Measurements from ENCODE around the gene CORO7. TPM values are rescaled to one million over a fixed set of nuclear protein-coding genes. Genes with fewer than 3 reads are reported as not detected.
"Not testable (repeated sequence)": the region's sequence is repeated elsewhere in the genome, so short reads cannot be mapped to it uniquely, and the experiment has no call there.

Gene CORO7
- total RNA-seq, 2 experiments from 2014 or later: 142 to 246 TPM

- Mint-ChIP-seq H3K27ac (no peak overlapping the region), H3K4me3 (no peak overlapping the region), H3K36me3 (peaks cover 11% of the 10 kb centered on the region), H3K27me3 (no peaks in the 10 kb centered on the region), H3K9me3 (ENCODE audit: low read depth) (no peaks in the 10 kb centered on the region), H3K4me1 (peaks cover 21% of the 10 kb centered on the region)
- ATAC-seq (no peak), DNase-seq (no peak)
- CTCF ChIA-PET: interaction anchor here (1.1 kb wide), 1 partner anchor 17 kb away, joined by 3 read pairs; no protein-coding TSS in a partner anchor
Observed at GRCh38 chr16:4352843-4353242, 63.6 kb downstream of the CORO7 start.

- ATAC-seq (no peak), DNase-seq (no peak)
- H3K36me3 Mint-ChIP-seq: peaks cover 9% of the 10 kb centered on the region
- H3K27me3 Mint-ChIP-seq: no peaks in the 10 kb centered on the region
- H3K4me1 Mint-ChIP-seq: peaks cover 23% of the 10 kb centered on the region
- H3K4me3 Mint-ChIP-seq: peak overlapping the region; percentile 84
- H3K27ac Mint-ChIP-seq: no peak overlapping the region
- no peaks in the 10 kb centered on the region for H3K9me3 Mint-ChIP-seq (ENCODE audit: low read depth)
- CTCF ChIA-PET: interaction anchor here (0.6 to 3.5 kb wide), 8 partner anchors 10 to 272 kb away, joined by 3 to 21 read pairs (median 3); partner anchors contain the start of gene TFAP4
Observed at GRCh38 chr16:4351880-4352279, 64.5 kb downstream of the CORO7 start.

DNA sequence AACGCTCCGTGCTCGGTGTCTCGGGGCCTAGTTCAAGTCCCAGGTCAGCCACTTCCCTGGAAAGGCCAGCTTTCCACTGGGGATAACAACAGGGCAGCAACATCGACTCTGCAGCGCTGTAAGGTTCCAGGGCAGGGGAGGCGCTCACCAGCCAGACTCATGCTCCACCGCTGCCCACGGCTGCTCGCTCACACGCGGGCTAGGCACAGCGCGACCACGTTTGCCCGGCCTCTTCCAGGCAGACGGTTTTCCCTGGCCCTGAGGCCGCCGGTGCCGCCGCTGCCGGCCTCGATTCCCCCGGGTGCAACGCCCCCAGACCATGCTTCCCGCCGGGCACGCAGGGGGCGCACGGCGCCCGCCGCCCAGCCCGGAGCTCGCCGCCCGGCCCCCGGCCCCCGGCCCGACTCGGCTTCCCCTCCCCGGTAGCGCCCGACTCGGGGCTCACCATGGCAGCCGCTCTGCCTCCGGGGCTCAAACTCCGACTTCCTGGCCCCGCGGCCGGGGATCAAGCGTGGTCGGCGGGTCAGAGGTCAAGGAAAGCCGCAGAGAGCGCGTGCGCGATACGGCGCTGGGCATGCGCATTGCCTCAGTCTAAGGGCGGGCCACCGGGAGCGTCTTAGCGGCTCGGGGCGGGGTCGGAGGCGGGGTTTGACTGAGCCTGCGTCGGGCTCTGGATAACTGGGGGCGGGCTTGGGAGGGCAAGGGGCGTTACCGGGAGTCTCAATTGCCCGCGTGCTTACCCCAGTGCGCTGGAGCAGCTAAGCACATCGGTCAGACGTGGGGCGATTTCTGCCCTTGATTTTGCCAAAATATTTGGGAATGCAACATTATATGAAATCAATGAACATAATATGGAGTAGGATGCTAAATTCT lies 65.4 kb downstream of the CORO7 start, which contains the start of gene PAM16:
TSS of gene PAM16 (minus strand) at position 535 of the 873 bp plus-strand sequence. CDS start at position 448, 87 bp downstream.
- DNase-seq: peak; percentile 98
- H3K4me3 Mint-ChIP-seq: peak within 1 kb of the TSS; percentile 84
- peaks cover 23% of the 10 kb centered on the region for H3K4me1 Mint-ChIP-seq
- no peaks in the 10 kb centered on the region for H3K9me3 Mint-ChIP-seq (ENCODE audit: low read depth)
- peaks cover 9% of the 10 kb centered on the region for H3K36me3 Mint-ChIP-seq
- peak within 1 kb of the TSS; percentile 87 for H3K27ac Mint-ChIP-seq
- ATAC-seq: peak; percentile 95
- CTCF ChIA-PET: interaction anchor here (0.6 to 3.5 kb wide), 14 partner anchors 9 to 273 kb away, joined by 3 to 21 read pairs (median 4); partner anchors contain the start of gene TFAP4
- no peaks in the 10 kb centered on the region for H3K27me3 Mint-ChIP-seq

GRCh38 chr16:4350365-4350786 lies 66.0 kb downstream of the CORO7 start:
- CTCF ChIA-PET: interaction anchor here (0.8 to 3.5 kb wide), 8 partner anchors 9 to 96 kb away, joined by 3 to 21 read pairs (median 4); no protein-coding TSS in a partner anchor

GRCh38 chr16:4349332-4349731 lies 67.1 kb downstream of the CORO7 start:
- H3K27me3 Mint-ChIP-seq: no peaks in the 10 kb centered on the region
- peaks cover 6% of the 10 kb centered on the region for H3K36me3 Mint-ChIP-seq
- CTCF ChIA-PET: interaction anchor here (0.6 to 3.5 kb wide), 6 partner anchors 21 to 1450 kb away, joined by 3 to 21 read pairs (median 5); no protein-coding TSS in a partner anchor
- peaks cover 27% of the 10 kb centered on the region for H3K4me1 Mint-ChIP-seq
- DNase-seq (no peak), ATAC-seq (no peak)
- H3K4me3 Mint-ChIP-seq: no peak overlapping the region
- H3K27ac Mint-ChIP-seq: peak overlapping the region; percentile 19
- H3K9me3 Mint-ChIP-seq (ENCODE audit: low read depth): no peaks in the 10 kb centered on the region

More at GRCh38 chr16:4350365-4350786, 66.0 kb downstream of the CORO7 start:
- Mint-ChIP-seq H3K27me3 (no peaks in the 10 kb centered on the region), H3K9me3 (ENCODE audit: low read depth) (no peaks in the 10 kb centered on the region), H3K4me1 (peaks cover 24% of the 10 kb centered on the region), H3K4me3 (peak overlapping the region; percentile 84), H3K36me3 (peaks cover 9% of the 10 kb centered on the region), H3K27ac (peak overlapping the region; percentile 87)
- DNase-seq: no peak
- ATAC-seq: peak; percentile 11

GRCh38 chr16:4347765-4348509 lies 68.5 kb downstream of the CORO7 start:
- no peak for ATAC-seq
- Mint-ChIP-seq H3K27ac (peak overlapping the region; percentile 9), H3K27me3 (no peaks in the 10 kb centered on the region), H3K36me3 (no peaks in the 10 kb centered on the region), H3K4me1 (peaks cover 27% of the 10 kb centered on the region), H3K4me3 (no peak overlapping the region), H3K9me3 (ENCODE audit: low read depth) (no peaks in the 10 kb centered on the region)
- no peak for DNase-seq
- CTCF ChIA-PET: interaction anchor here (0.9 to 1.9 kb wide), 5 partner anchors 11 to 94 kb away, joined by 3 to 5 read pairs (median 4); no protein-coding TSS in a partner anchor

- H3K9me3 Mint-ChIP-seq (ENCODE audit: low read depth): no peaks in the 10 kb centered on the region
- H3K36me3 Mint-ChIP-seq: no peaks in the 10 kb centered on the region
- ATAC-seq (no peak), DNase-seq (no peak)
- no peaks in the 10 kb centered on the region for H3K27me3 Mint-ChIP-seq
- H3K4me3 Mint-ChIP-seq: no peak overlapping the region
- CTCF ChIA-PET: interaction anchor here (0.9 to 1.9 kb wide), 5 partner anchors 12 to 93 kb away, joined by 3 to 5 read pairs (median 4); no protein-coding TSS in a partner anchor
- peaks cover 27% of the 10 kb centered on the region for H3K4me1 Mint-ChIP-seq
- H3K27ac Mint-ChIP-seq: no peak overlapping the region
Observed at GRCh38 chr16:4347010-4347409, 69.4 kb downstream of the CORO7 start.

GRCh38 chr16:4345836-4346781 lies 70.3 kb downstream of the CORO7 start:
- Mint-ChIP-seq H3K9me3 (ENCODE audit: low read depth) (no peaks in the 10 kb centered on the region), H3K27me3 (no peaks in the 10 kb centered on the region), H3K4me1 (peaks cover 20% of the 10 kb centered on the region), H3K4me3 (no peak overlapping the region), H3K36me3 (no peaks in the 10 kb centered on the region), H3K27ac (peak overlapping the region; percentile 70)
- CTCF ChIA-PET: interaction anchor here (1.0 to 1.9 kb wide), 3 partner anchors 18 to 92 kb away, joined by 4 to 5 read pairs (median 5); no protein-coding TSS in a partner anchor
- ATAC-seq (no peak), DNase-seq (no peak)

DNA sequence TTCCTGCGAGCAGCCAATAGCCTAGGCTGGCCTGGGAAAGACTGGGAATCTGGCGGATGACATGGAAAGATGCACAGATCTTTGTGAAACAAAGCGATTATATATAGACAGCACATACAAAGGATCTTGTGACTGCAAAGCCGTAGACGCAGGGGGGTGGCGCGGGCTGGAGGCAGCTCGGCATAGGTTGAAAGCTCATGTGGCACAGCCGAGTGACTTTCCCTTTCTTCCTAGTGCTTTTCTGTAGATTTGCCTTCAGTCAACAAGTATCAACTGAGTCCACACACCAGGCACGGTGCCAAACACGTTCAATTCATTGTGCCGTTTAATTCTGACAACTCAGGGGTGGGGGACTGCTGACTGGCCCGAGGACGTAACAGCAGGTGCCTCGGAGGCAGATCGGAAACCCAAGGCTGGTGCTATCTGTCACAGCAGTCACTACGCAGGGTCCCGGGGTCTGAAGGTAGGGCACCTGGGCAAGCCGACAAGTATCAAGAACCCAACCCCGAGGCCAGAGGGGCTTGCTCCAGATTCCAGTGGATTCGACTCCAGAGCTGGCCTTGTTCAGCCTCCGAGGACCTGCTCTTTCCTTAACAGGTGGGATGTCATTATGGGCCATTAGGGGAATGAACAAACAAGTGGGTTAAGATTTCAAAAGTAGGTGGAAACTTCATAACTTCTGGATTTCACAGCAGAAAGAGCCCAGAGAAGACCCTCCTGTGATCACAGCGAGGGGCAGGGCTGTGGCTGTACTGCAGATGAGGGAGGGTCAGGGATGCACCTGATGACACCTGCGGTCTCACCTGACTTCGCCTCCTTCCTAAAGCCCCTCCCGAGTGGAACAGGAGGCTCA lies 71.2 kb downstream of the CORO7 start:
- CTCF ChIA-PET: interaction anchor here (0.6 to 1.0 kb wide), 2 partner anchors 43 to 91 kb away, joined by 3 to 5 read pairs; no protein-coding TSS in a partner anchor
- Mint-ChIP-seq H3K9me3 (ENCODE audit: low read depth) (no peaks in the 10 kb centered on the region), H3K27ac (peak overlapping the region; percentile 70), H3K36me3 (no peaks in the 10 kb centered on the region), H3K4me1 (peaks cover 16% of the 10 kb centered on the region), H3K27me3 (no peaks in the 10 kb centered on the region), H3K4me3 (no peak overlapping the region)
- DNase-seq: no peak
- ATAC-seq: no peak

DNA sequence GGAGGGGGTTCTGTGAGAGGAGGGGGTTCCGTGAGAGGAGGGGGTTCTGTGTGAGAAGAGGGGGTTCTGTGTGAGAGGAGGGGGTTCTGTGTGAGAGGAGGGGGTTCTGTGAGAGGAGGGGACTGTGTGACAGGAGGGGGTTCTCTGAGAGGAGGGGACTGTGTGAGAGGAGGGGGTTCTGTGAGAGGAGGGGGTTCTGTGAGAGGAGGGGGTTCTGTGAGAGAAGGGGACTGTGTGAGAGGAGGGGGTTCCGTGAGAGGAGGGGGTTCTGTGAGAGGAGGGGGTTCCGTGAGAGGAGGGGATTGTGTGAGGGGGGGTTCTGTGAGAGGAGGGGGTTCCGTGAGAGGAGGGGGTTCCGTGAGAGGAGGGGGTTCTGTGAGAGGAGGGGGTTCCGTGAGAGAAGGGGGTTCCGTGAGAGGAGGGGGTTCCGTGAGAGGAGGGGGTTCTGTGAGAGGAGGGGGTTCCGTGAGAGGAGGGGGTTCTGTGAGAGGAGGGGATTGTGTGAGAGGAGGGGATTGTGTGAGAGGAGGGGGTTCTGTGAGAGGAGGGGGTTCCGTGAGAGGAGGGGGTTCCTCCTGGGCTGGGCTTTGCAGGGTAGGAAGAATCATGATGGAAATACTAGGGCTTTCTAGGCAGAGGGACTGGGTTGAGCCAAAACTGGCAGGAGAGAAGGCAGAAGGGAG lies 72.0 kb downstream of the CORO7 start:
- H3K4me1 Mint-ChIP-seq: peaks cover 10% of the 10 kb centered on the region

More for the DNA sequence above, 72.0 kb downstream of the CORO7 start:
- not testable (repeated sequence) for DNase-seq; H3K9me3 Mint-ChIP-seq (ENCODE audit: low read depth); ATAC-seq; H3K27ac Mint-ChIP-seq; H3K4me3 Mint-ChIP-seq; H3K27me3 Mint-ChIP-seq; H3K36me3 Mint-ChIP-seq
- CTCF ChIA-PET: interaction anchor here (0.6 kb wide), 1 partner anchor 42 kb away, joined by 3 read pairs; no protein-coding TSS in a partner anchor

Data from activated CD8-positive, alpha-beta memory T cell treated with anti-CD3 and anti-CD28 coated beads, Interleukin-2, amount 10 ng/mL, durations not matched to agents 7 days and 5 days (primary cell).